Liver (tissue), 3 donors: ENCODE measurements around the gene CELF4.

Source experiments
- NR2F2 ChIP-seq: IDR thresholded peaks from 2 replicates; pipeline ENCODE4 v1.6.1; 2016; ENCODE audit warnings: antibody characterized with exemption
- RXRA ChIP-seq, 2 donors: IDR thresholded peaks; 2 replicates each; pipeline ENCODE4 v1.6.1; 2017 to 2018; ENCODE audit warnings: antibody characterized with exemption in 2 of 2, mild to moderate bottlenecking in 1 of 2
- SP1 ChIP-seq: IDR thresholded peaks from 2 replicates; pipeline ENCODE4 v1.6.1; 2018; ENCODE audit warnings: antibody characterized with exemption, mild to moderate bottlenecking
- TAF1 ChIP-seq: conservative IDR thresholded peaks from 2 replicates; pipeline ENCODE4 v1.6.1; 2016; ENCODE audit warnings: antibody characterized with exemption, mild to moderate bottlenecking
- YY1 ChIP-seq: IDR thresholded peaks from 2 replicates; pipeline ENCODE4 v1.6.1; 2016; ENCODE audit warnings: antibody characterized with exemption, mild to moderate bottlenecking
- TF ChIP-seq, protein P1 (sequence below): fragments of 150-350 bp; IDR thresholded peaks from 2 replicates; pipeline ENCODE4 v1.5.1; 2017; ENCODE audit warnings: improper control_type of control experiment, low read depth, low read length; ENCODE audit not compliant: missing input control
- TF ChIP-seq, protein P2 (sequence below): IDR thresholded peaks from 2 replicates; pipeline ENCODE4 v1.6.1; 2016; ENCODE audit warnings: antibody characterized with exemption
- TF ChIP-seq, protein P3 (sequence below): IDR thresholded peaks from 2 replicates; pipeline ENCODE4 v1.6.1; 2016; ENCODE audit warnings: antibody characterized with exemption, mild to moderate bottlenecking
- TF ChIP-seq, protein P4 (sequence below): IDR thresholded peaks from 2 replicates; pipeline ENCODE4 v1.6.1; 2016; ENCODE audit warnings: antibody characterized with exemption
- donor health status: healthy.
- donor health status: healthy.

GRCh38 chr18:37348729-37349128, 216.9 kb downstream of the CELF4 start:
- TF ChIP-seq, protein P1, sequence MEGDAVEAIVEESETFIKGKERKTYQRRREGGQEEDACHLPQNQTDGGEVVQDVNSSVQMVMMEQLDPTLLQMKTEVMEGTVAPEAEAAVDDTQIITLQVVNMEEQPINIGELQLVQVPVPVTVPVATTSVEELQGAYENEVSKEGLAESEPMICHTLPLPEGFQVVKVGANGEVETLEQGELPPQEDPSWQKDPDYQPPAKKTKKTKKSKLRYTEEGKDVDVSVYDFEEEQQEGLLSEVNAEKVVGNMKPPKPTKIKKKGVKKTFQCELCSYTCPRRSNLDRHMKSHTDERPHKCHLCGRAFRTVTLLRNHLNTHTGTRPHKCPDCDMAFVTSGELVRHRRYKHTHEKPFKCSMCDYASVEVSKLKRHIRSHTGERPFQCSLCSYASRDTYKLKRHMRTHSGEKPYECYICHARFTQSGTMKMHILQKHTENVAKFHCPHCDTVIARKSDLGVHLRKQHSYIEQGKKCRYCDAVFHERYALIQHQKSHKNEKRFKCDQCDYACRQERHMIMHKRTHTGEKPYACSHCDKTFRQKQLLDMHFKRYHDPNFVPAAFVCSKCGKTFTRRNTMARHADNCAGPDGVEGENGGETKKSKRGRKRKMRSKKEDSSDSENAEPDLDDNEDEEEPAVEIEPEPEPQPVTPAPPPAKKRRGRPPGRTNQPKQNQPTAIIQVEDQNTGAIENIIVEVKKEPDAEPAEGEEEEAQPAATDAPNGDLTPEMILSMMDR: no peak
- TF ChIP-seq, protein P2, sequence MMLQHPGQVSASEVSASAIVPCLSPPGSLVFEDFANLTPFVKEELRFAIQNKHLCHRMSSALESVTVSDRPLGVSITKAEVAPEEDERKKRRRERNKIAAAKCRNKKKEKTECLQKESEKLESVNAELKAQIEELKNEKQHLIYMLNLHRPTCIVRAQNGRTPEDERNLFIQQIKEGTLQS: no peak
- TF ChIP-seq TAF1: no peak
- TF ChIP-seq RXRA (IDR thresholded peaks at IDR 0.05): no peak
- TF ChIP-seq, protein P3, sequence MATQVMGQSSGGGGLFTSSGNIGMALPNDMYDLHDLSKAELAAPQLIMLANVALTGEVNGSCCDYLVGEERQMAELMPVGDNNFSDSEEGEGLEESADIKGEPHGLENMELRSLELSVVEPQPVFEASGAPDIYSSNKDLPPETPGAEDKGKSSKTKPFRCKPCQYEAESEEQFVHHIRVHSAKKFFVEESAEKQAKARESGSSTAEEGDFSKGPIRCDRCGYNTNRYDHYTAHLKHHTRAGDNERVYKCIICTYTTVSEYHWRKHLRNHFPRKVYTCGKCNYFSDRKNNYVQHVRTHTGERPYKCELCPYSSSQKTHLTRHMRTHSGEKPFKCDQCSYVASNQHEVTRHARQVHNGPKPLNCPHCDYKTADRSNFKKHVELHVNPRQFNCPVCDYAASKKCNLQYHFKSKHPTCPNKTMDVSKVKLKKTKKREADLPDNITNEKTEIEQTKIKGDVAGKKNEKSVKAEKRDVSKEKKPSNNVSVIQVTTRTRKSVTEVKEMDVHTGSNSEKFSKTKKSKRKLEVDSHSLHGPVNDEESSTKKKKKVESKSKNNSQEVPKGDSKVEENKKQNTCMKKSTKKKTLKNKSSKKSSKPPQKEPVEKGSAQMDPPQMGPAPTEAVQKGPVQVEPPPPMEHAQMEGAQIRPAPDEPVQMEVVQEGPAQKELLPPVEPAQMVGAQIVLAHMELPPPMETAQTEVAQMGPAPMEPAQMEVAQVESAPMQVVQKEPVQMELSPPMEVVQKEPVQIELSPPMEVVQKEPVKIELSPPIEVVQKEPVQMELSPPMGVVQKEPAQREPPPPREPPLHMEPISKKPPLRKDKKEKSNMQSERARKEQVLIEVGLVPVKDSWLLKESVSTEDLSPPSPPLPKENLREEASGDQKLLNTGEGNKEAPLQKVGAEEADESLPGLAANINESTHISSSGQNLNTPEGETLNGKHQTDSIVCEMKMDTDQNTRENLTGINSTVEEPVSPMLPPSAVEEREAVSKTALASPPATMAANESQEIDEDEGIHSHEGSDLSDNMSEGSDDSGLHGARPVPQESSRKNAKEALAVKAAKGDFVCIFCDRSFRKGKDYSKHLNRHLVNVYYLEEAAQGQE: no peak
- TF ChIP-seq, protein P4, sequence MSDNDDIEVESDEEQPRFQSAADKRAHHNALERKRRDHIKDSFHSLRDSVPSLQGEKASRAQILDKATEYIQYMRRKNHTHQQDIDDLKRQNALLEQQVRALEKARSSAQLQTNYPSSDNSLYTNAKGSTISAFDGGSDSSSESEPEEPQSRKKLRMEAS: no peak
- TF ChIP-seq YY1: no peak
- no peak for TF ChIP-seq NR2F2
- TF ChIP-seq SP1: no peak
